ENCODE measurements around the gene FAM222B. TPM values are rescaled to one million over a fixed set of nuclear protein-coding genes. Genes with fewer than 3 reads are reported as not detected.

Gene FAM222B
- total and polyA plus RNA-seq, 9 of the 15 experiments (the other 6 are each of a cell fraction or from before 2014, with no cell fraction given), result 4.0 to 34.6 (median 7.5) TPM

- TF ChIP-seq MYC (IDR thresholded peaks at IDR 0.05; ENCODE audit: low read depth, low read length), result peak; percentile 91
- TF ChIP-seq MYC (CRISPR knock-in tag; IDR thresholded peaks at IDR 0.05; ENCODE audit: borderline replicate concordance, low read depth), result peak; percentile 90; the same call in 1 of the 2 replicates
- peak; percentile 24; the same call in 1 of the 2 replicates for TF ChIP-seq HLTF (IDR thresholded peaks at IDR 0.05)
- peak; percentile 18 for TF ChIP-seq NFYB (IDR thresholded peaks at IDR 0.05; ENCODE audit: extremely low read depth, insufficient read length)
- peak; percentile 90 for TF ChIP-seq TAF15 (IDR thresholded peaks at IDR 0.05; ENCODE audit: low read depth, low read length)
- TF ChIP-seq POLR2A (conservative IDR thresholded peaks at IDR 0.05), result peak; percentile 81
- peak in 1 of 2 experiments; percentile 81; a peak in 1 of 4 replicates for TF ChIP-seq MLX (CRISPR knock-in tag; conservative IDR thresholded peaks at IDR 0.05)
- TF ChIP-seq TOE1 (IDR thresholded peaks at IDR 0.05; ENCODE audit: borderline replicate concordance), result no peak
- TF ChIP-seq TOE1 (CRISPR knock-in tag; IDR thresholded peaks at IDR 0.05; ENCODE audit: borderline replicate concordance, low read depth), result peak; percentile 97
- peak; percentile 49 for TF ChIP-seq SIRT6 (IDR thresholded peaks at IDR 0.05; ENCODE audit: low read depth, low read length)
- TF ChIP-seq, protein P1, sequence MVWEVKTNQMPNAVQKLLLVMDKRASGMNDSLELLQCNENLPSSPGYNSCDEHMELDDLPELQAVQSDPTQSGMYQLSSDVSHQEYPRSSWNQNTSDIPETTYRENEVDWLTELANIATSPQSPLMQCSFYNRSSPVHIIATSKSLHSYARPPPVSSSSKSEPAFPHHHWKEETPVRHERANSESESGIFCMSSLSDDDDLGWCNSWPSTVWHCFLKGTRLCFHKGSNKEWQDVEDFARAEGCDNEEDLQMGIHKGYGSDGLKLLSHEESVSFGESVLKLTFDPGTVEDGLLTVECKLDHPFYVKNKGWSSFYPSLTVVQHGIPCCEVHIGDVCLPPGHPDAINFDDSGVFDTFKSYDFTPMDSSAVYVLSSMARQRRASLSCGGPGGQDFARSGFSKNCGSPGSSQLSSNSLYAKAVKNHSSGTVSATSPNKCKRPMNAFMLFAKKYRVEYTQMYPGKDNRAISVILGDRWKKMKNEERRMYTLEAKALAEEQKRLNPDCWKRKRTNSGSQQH (CRISPR knock-in tag; IDR thresholded peaks at IDR 0.05), result peak; percentile 46; the same call in 1 of the 2 replicates
- TF ChIP-seq ESRRA (IDR thresholded peaks at IDR 0.05; ENCODE audit: borderline replicate concordance, low read depth), result peak; percentile 47
- peak; percentile 95 for TF ChIP-seq NR1H2 (CRISPR knock-in tag; IDR thresholded peaks at IDR 0.05)
- TF ChIP-seq PCBP1 (IDR thresholded peaks at IDR 0.05; ENCODE audit: low read depth, low read length, poor library complexity, severe bottlenecking), result peak; percentile 94
- peak; percentile 79 for TF ChIP-seq HES1 (IDR thresholded peaks at IDR 0.05; ENCODE audit: low read depth)
- 0 out of 2 replicates have a peak, but pooled peaks have one; percentile 38 for TF ChIP-seq STAT5A (IDR thresholded peaks at IDR 0.05; ENCODE audit: borderline replicate concordance, low read length)
- no peak for TF ChIP-seq MEF2D (tag; conservative IDR thresholded peaks at IDR 0.05; ENCODE audit: low read depth)
- TF ChIP-seq HINFP (tag; conservative IDR thresholded peaks at IDR 0.05; ENCODE audit: low read depth), result peak; percentile 71; the same call in 1 of the 2 replicates
- TF ChIP-seq ZBTB43 (CRISPR knock-in tag; IDR thresholded peaks at IDR 0.05), result peak; percentile 24; the same call in 1 of the 2 replicates
- TF ChIP-seq MAFF (IDR thresholded peaks at IDR 0.05; ENCODE audit: low read length), result no peak
- TF ChIP-seq SOX6 (IDR thresholded peaks at IDR 0.05), result peak; percentile 32; the same call in 1 of the 2 replicates
- peak; percentile 82 for TF ChIP-seq MTA3 (IDR thresholded peaks at IDR 0.05; ENCODE audit: borderline replicate concordance)
- TF ChIP-seq KAT7 (CRISPR knock-in tag; IDR thresholded peaks at IDR 0.05; ENCODE audit: borderline replicate concordance), result 0 out of 2 replicates have a peak, but pooled peaks have one; percentile 19
Measured at GRCh38 chr17:28725660-28726225, 116.8 kb downstream of the FAM222B start (continued).

Measured in K562 (cell line).